GM10847 (cell line): ENCODE results near the gene CHST3.

ENCODE experiments used
- POLR2A ChIP-seq: IDR thresholded peaks from 2 replicates; pipeline ENCODE4 v1.6.1; 2011; ENCODE audit not compliant: insufficient read length; ENCODE audit errors: extremely low read depth

Gene CHST3

GRCh38 chr10:72043016-72043834 lies 79.0 kb downstream of the CHST3 start:
- no peak for TF ChIP-seq POLR2A

- TF ChIP-seq POLR2A, result no peak
Measured at GRCh38 chr10:72044417-72045041, 80.3 kb downstream of the CHST3 start.

- no peak for TF ChIP-seq POLR2A
Measured at GRCh38 chr10:72045586-72045985, 81.4 kb downstream of the CHST3 start.

- no peak for TF ChIP-seq POLR2A
Measured at GRCh38 chr10:72048450-72049124, 84.4 kb downstream of the CHST3 start.

GRCh38 chr10:72049472-72049871 lies 85.3 kb downstream of the CHST3 start:
- TF ChIP-seq POLR2A, result no peak

- TF ChIP-seq POLR2A, result no peak
Measured at GRCh38 chr10:72049969-72050781, 86.0 kb downstream of the CHST3 start.

GRCh38 chr10:72050873-72051272 lies 86.7 kb downstream of the CHST3 start:
- no peak for TF ChIP-seq POLR2A

GRCh38 chr10:72053690-72054089 lies 89.5 kb downstream of the CHST3 start:
- no peak for TF ChIP-seq POLR2A

- no peak for TF ChIP-seq POLR2A
Measured at GRCh38 chr10:72056113-72056512, 91.9 kb downstream of the CHST3 start.

- no peak for TF ChIP-seq POLR2A
Measured at GRCh38 chr10:72056932-72057751, 92.9 kb downstream of the CHST3 start.

GRCh38 chr10:72058347-72058898 lies 94.2 kb downstream of the CHST3 start:
- TF ChIP-seq POLR2A, result no peak

- TF ChIP-seq POLR2A, result no peak
Measured at GRCh38 chr10:72058989-72059842, 95.0 kb downstream of the CHST3 start.
